NB4 (cell line): ENCODE results near the gene KIF27.

Source experiments
- CTCF ChIP-seq: IDR thresholded peaks from one replicate; pipeline ENCODE4 v1.5.1; 2012; ENCODE audit warnings: low read depth, low read length
- MYC ChIP-seq: IDR thresholded peaks from 2 replicates; pipeline ENCODE4 v1.6.1; 2011; ENCODE audit warnings: low read depth, low read length

- TF ChIP-seq MYC (no peak), CTCF (no peak)
Observed at GRCh38 chr9:83919111-83919510, 2.1 kb downstream of the KIF27 start.
